Vagina (tissue), 2 donors: ENCODE data around the gene HSD11B1. TPM values are rescaled to one million over a fixed set of nuclear protein-coding genes. Genes with fewer than 3 reads are reported as not detected.

Experiments used
- DNase-seq, 2 donors: peaks; one replicate each; pipeline ENCODE4 v3.0.0-alpha.2; 2017; ENCODE audit errors: extremely low spot score in 2 of 2
- H3K27ac ChIP-seq: fragments of 200-600 bp; sonication (generic); one replicate; pipeline ENCODE4 v1.5.1; 2019
- H3K27me3 ChIP-seq: fragments of 200-600 bp; sonication (generic); one replicate; pipeline ENCODE4 v1.5.1; 2019
- H3K36me3 ChIP-seq, 2 donors: fragments of 200-600 bp; sonication (generic); one replicate each; pipeline ENCODE4 v1.5.1; 2017 to 2019
- H3K4me1 ChIP-seq: fragments of 200-600 bp; sonication (generic); one replicate; pipeline ENCODE4 v1.5.1; 2019
- H3K4me3 ChIP-seq, 2 donors: fragments of 200-600 bp; sonication (generic); 1 replicate in 1 of 2; 2 replicates in 1 of 2; pipeline ENCODE4 v1.5.1; 2016 to 2019
- H3K9me3 ChIP-seq: fragments of 200-600 bp; sonication (generic); one replicate; pipeline ENCODE4 v1.5.1; 2019
- CTCF ChIP-seq, 3 experiments: fragments of 450-650 bp in 2 of 3; fragments of 200-600 bp in 1 of 3; sonication (generic) in 1 of 3; IDR thresholded peaks; one replicate each; pipeline ENCODE4 v1.5.1; 2017 to 2019; ENCODE audit warnings: antibody characterized with exemption in 3 of 3, mild to moderate bottlenecking in 2 of 3, moderate library complexity in 2 of 3
- POLR2A ChIP-seq, 2 donors: fragments of 450-650 bp; IDR thresholded peaks; one replicate each; pipeline ENCODE4 v1.6.1; 2017; ENCODE audit warnings: antibody characterized with exemption in 2 of 2, mild to moderate bottlenecking in 2 of 2, moderate library complexity in 2 of 2
- POLR2AphosphoS5 ChIP-seq, 2 donors: sonication (generic); formaldehyde crosslinking; IDR thresholded peaks; one replicate each; pipeline ENCODE4 v1.9.0; 2017; ENCODE audit warnings: antibody characterized with exemption in 2 of 2, mild to moderate bottlenecking in 2 of 2, low read depth in 1 of 2; ENCODE audit not compliant: insufficient read depth in 1 of 2
- intact Hi-C: fragments of 100-400 bp; cut with DNase I; formaldehyde crosslinking; loops from one replicate; pipeline ENCODE4 v1.15.1; 2023
- total RNA-seq: library from RNA; depleted of rRNA; stranded (reverse); fragments of >200 nt; gene quantifications from one replicate; pipeline ENCODE4 v1.2.3, GENCODE V29; 2016

The HSD11B1 gene
- total RNA-seq, 1 donor from 2014 or later, result 18.7 TPM

- Histone ChIP-seq H3K36me3 (no peaks in the 10 kb centered on the region), H3K27ac (no peak overlapping the region), H3K4me3 (no peak overlapping the region), H3K27me3 (no peaks in the 10 kb centered on the region), H3K9me3 (no peaks in the 10 kb centered on the region), H3K4me1 (no peaks in the 10 kb centered on the region)
- TF ChIP-seq POLR2A (IDR thresholded peaks at IDR 0.05) (no peak), CTCF (IDR thresholded peaks at IDR 0.05) (no peak), POLR2AphosphoS5 (IDR thresholded peaks at IDR 0.05; ENCODE audit: insufficient read depth in 1 of 2, low read depth in 1 of 2) (no peak)
- intact Hi-C loops, result loop anchor here (10.0 kb wide), 1 partner anchor 54 kb away; no protein-coding TSS in a partner anchor
- no peak for DNase-seq
Observed at GRCh38 chr1:209749205-209749604, 44.6 kb downstream of the HSD11B1 start.

- H3K4me3 ChIP-seq, result no peak overlapping the region
- no peaks in the 10 kb centered on the region for H3K27me3 ChIP-seq
- no peak for DNase-seq
- no peaks in the 10 kb centered on the region for H3K36me3 ChIP-seq
- TF ChIP-seq POLR2AphosphoS5 (IDR thresholded peaks at IDR 0.05; ENCODE audit: insufficient read depth in 1 of 2, low read depth in 1 of 2), result no peak
- TF ChIP-seq CTCF (IDR thresholded peaks at IDR 0.05), result no peak
- no peak for TF ChIP-seq POLR2A (IDR thresholded peaks at IDR 0.05)
- no peaks in the 10 kb centered on the region for H3K4me1 ChIP-seq
- intact Hi-C loops, result loop anchor here (10.0 kb wide), 1 partner anchor 55 kb away; no protein-coding TSS in a partner anchor
- no peak overlapping the region for H3K27ac ChIP-seq
- no peaks in the 10 kb centered on the region for H3K9me3 ChIP-seq
Observed at GRCh38 chr1:209749670-209750323, 45.2 kb downstream of the HSD11B1 start.

- no peaks in the 10 kb centered on the region for H3K9me3 ChIP-seq
- no peak overlapping the region for H3K27ac ChIP-seq
- no peak for DNase-seq
- no peaks in the 10 kb centered on the region for H3K27me3 ChIP-seq
- intact Hi-C loops, result no loop called here
- no peak overlapping the region for H3K4me3 ChIP-seq
- TF ChIP-seq CTCF (IDR thresholded peaks at IDR 0.05) (no peak), POLR2AphosphoS5 (IDR thresholded peaks at IDR 0.05; ENCODE audit: insufficient read depth in 1 of 2, low read depth in 1 of 2) (no peak), POLR2A (IDR thresholded peaks at IDR 0.05) (no peak)
- H3K4me1 ChIP-seq, result no peaks in the 10 kb centered on the region
- H3K36me3 ChIP-seq, result no peaks in the 10 kb centered on the region
Observed at GRCh38 chr1:209751627-209752231, 47.1 kb downstream of the HSD11B1 start.

GRCh38 chr1:209752890-209753289 lies 48.2 kb downstream of the HSD11B1 start:
- Histone ChIP-seq H3K9me3 (no peaks in the 10 kb centered on the region), H3K27ac (no peak overlapping the region), H3K4me1 (no peaks in the 10 kb centered on the region), H3K4me3 (no peak overlapping the region), H3K27me3 (no peaks in the 10 kb centered on the region), H3K36me3 (no peaks in the 10 kb centered on the region)
- intact Hi-C loops, result no loop called here
- TF ChIP-seq CTCF (IDR thresholded peaks at IDR 0.05), result no peak
- no peak for TF ChIP-seq POLR2AphosphoS5 (IDR thresholded peaks at IDR 0.05; ENCODE audit: insufficient read depth in 1 of 2, low read depth in 1 of 2)
- no peak for DNase-seq

GRCh38 chr1:209755256-209755655 lies 50.6 kb downstream of the HSD11B1 start:
- no peak overlapping the region for H3K4me3 ChIP-seq
- DNase-seq, result no peak
- no peaks in the 10 kb centered on the region for H3K4me1 ChIP-seq
- no peaks in the 10 kb centered on the region for H3K9me3 ChIP-seq
- H3K27me3 ChIP-seq, result no peaks in the 10 kb centered on the region
- H3K36me3 ChIP-seq, result no peaks in the 10 kb centered on the region
- H3K27ac ChIP-seq, result no peak overlapping the region
- TF ChIP-seq CTCF (IDR thresholded peaks at IDR 0.05) (no peak), POLR2AphosphoS5 (IDR thresholded peaks at IDR 0.05; ENCODE audit: insufficient read depth in 1 of 2, low read depth in 1 of 2) (no peak), POLR2A (IDR thresholded peaks at IDR 0.05) (no peak)
- intact Hi-C loops, result no loop called here
